OCI-LY3 (cell line): ENCODE results near the gene CCL21.
A peak's percentile ranks its signal among the peaks of the same experiment; 100 is the strongest.

Experiments used
- H2AFZ ChIP-seq: fragments of 200-600, 300-600 bp; shearing (Covaris generic); 2 replicates; pipeline ENCODE4 v1.6.0; 2014; ENCODE audit warnings: antibody characterized with exemption, low read depth, low read length
- H3K27ac ChIP-seq: fragments of 200-600, 300-600 bp; sonication (generic); 2 replicates; pipeline ENCODE4 v1.5.1; 2014; ENCODE audit warnings: mild to moderate bottlenecking, low read length, moderate library complexity, mixed read lengths
- H3K27me3 ChIP-seq: fragments of 200-600, 300-600 bp; sonication (generic); 2 replicates; pipeline ENCODE4 v1.6.1; 2014; ENCODE audit warnings: low read depth, low read length, mixed read lengths
- H3K36me3 ChIP-seq: fragments of 200-600, 300-600 bp; sonication (generic); replicated peaks from 2 replicates; pipeline ENCODE3; 2014; ENCODE audit warnings: low read depth, low read length, mixed read lengths
- H3K4me1 ChIP-seq: fragments of 300-600, 200-600 bp; sonication (generic); 2 replicates; pipeline ENCODE4 v1.6.1; 2014; ENCODE audit warnings: low read length, mixed read lengths
- H3K4me2 ChIP-seq: fragments of 200-600, 300-600 bp; sonication (generic); 2 replicates; pipeline ENCODE4 v1.6.1; 2014; ENCODE audit warnings: low read length, mixed read lengths
- H3K4me3 ChIP-seq: fragments of 300-600, 200-600 bp; sonication (generic); 2 replicates; pipeline ENCODE4 v1.5.1; 2014; ENCODE audit warnings: antibody characterized with exemption, mild to moderate bottlenecking, low read length, moderate library complexity
- H3K79me2 ChIP-seq: fragments of 300-600, 200-600 bp; shearing (Covaris generic); 2 replicates; pipeline ENCODE4 v1.6.1; 2014; ENCODE audit warnings: mild to moderate bottlenecking, low read length, mixed read lengths
- H3K9ac ChIP-seq: fragments of 300-600, 200-600 bp; shearing (Covaris generic); 2 replicates; pipeline ENCODE4 v1.6.0; 2014; ENCODE audit warnings: mild to moderate bottlenecking, low read length, moderate library complexity
- H3K9me3 ChIP-seq: fragments of 200-600, 300-600 bp; shearing (Covaris generic); 2 replicates; pipeline ENCODE4 v1.6.1; 2014; ENCODE audit warnings: low read length, mixed read lengths; ENCODE audit not compliant: insufficient read depth
- H4K20me1 ChIP-seq: fragments of 200-600, 300-600 bp; sonication (generic); 2 replicates; pipeline ENCODE4 v1.6.1; 2016; ENCODE audit warnings: low read length, mixed read lengths; ENCODE audit not compliant: insufficient read depth
- EZH2phosphoT487 ChIP-seq: fragments of 200-600 bp; shearing (Covaris generic); IDR thresholded peaks from 2 replicates; pipeline ENCODE4 v1.6.1; 2018; ENCODE audit warnings: antibody characterized with exemption, mixed run types, low read depth
- TF ChIP-seq, protein P1 (sequence below): fragments of 200-600, 300-600 bp; sonication (generic); IDR thresholded peaks from 2 replicates; pipeline ENCODE4 v1.5.1; 2014; ENCODE audit warnings: antibody characterized with exemption, low read length, low read depth

The CCL21 gene

DNA sequence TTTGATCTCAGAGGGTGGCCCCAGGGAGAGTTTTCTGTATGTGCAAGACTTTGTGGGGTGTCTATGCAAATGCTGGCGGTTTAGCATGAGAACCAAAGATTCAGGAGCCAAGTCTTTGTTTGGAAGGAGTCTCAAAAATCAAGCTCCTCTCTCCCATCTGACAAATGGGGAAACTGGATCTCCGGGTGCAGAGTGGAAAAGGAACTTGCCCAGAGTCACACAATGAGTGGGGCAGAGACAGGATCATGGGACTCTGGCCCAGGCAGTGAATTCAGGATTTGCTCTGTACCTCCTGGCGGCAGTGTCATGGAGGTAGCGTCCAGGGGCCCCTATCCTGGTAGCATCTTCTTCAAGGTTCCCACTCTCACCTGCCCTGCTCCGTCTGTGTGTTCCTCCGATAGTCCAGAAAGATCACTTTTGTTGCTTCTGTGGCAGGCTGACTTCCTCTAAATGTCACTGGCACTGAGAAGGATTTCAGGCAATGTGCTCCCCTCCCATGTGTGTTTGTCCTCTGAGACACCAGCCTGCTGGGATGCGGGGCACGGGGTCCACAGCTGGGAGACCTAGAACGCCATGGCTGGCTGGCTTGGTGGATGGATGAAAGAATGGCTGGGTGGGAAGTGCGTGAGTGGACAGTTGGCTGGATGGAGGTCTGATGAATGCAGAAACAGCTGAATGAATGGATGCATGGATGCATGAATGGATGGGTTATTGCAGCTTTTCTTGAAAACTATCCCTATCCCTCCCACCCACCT, 22.5 kb downstream of the CCL21 start:
- Histone ChIP-seq H3K79me2 (no peaks in the 10 kb centered on the region), H3K9ac (no peak overlapping the region), H3K9me3 (no peaks in the 10 kb centered on the region), H3K4me2 (peak overlapping the region; percentile 27), H3K27ac (no peak overlapping the region), H3K36me3 (no peaks in the 10 kb centered on the region), H3K4me3 (no peak overlapping the region), H4K20me1 (no peaks in the 10 kb centered on the region), H3K27me3 (no peaks in the 10 kb centered on the region), H2AFZ (no peak overlapping the region), H3K4me1 (peaks cover 28% of the 10 kb centered on the region)
- TF ChIP-seq, protein P1, sequence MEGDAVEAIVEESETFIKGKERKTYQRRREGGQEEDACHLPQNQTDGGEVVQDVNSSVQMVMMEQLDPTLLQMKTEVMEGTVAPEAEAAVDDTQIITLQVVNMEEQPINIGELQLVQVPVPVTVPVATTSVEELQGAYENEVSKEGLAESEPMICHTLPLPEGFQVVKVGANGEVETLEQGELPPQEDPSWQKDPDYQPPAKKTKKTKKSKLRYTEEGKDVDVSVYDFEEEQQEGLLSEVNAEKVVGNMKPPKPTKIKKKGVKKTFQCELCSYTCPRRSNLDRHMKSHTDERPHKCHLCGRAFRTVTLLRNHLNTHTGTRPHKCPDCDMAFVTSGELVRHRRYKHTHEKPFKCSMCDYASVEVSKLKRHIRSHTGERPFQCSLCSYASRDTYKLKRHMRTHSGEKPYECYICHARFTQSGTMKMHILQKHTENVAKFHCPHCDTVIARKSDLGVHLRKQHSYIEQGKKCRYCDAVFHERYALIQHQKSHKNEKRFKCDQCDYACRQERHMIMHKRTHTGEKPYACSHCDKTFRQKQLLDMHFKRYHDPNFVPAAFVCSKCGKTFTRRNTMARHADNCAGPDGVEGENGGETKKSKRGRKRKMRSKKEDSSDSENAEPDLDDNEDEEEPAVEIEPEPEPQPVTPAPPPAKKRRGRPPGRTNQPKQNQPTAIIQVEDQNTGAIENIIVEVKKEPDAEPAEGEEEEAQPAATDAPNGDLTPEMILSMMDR: no peak
- no peak for TF ChIP-seq EZH2phosphoT487

DNA sequence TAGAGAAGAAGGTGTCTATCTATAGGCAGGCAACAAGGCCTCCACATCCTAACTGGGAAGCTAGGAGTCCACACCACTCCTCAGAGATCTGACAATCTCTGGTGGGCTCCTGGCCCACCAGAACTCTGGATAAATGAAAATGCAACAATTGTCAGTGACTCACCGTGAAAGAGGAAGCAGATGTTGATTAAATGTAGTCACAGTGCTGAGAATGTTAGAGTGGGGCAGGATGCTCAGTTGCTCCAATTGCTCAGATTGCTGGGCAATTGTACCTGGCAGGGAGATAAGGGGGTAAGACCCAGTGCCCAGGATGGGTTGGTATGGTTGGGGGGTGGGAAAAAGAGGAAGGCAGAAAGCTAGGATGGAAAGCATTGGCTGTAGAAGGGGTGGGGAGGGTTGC, 23.2 kb downstream of the CCL21 start:
- TF ChIP-seq, protein P1: no peak
- no peak for TF ChIP-seq EZH2phosphoT487
- Histone ChIP-seq H3K4me1 (peaks cover 28% of the 10 kb centered on the region), H3K4me2 (peak overlapping the region; percentile 27)

DNA sequence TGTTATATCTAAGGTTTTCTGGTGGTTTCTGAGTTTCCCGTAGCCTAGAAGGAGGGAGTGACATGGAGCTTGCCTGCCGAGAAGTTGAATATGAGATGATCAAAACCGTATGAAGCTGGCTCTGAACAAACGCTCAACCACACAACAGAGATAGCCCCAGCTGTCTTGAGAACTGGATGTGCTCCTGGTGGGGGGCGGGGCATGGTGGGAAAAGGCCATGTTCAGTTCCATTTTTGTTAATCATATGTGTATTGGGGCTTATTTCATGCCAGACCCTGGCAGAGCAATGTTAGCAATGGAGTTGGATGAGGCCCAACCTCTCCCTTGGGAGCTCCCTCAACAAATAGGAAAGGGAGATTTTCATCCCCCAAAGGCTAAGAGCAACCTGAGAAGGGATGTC, 23.7 kb downstream of the CCL21 start:
- Histone ChIP-seq H4K20me1 (no peaks in the 10 kb centered on the region), H3K9ac (no peak overlapping the region), H3K4me3 (no peak overlapping the region), H3K9me3 (no peaks in the 10 kb centered on the region), H3K4me2 (no peak overlapping the region), H3K79me2 (no peaks in the 10 kb centered on the region), H3K27me3 (no peaks in the 10 kb centered on the region), H2AFZ (no peak overlapping the region), H3K4me1 (peaks cover 28% of the 10 kb centered on the region), H3K27ac (no peak overlapping the region), H3K36me3 (no peaks in the 10 kb centered on the region)
- TF ChIP-seq EZH2phosphoT487: no peak
- TF ChIP-seq, protein P1: no peak

More for the DNA sequence above, 23.2 kb downstream of the CCL21 start:
- no peak overlapping the region for H2AFZ ChIP-seq
- no peaks in the 10 kb centered on the region for H3K79me2 ChIP-seq
- no peak overlapping the region for H3K4me3 ChIP-seq
- no peak overlapping the region for H3K27ac ChIP-seq
- H3K36me3 ChIP-seq: no peaks in the 10 kb centered on the region
- H3K9me3 ChIP-seq: no peaks in the 10 kb centered on the region
- no peaks in the 10 kb centered on the region for H3K27me3 ChIP-seq
- H4K20me1 ChIP-seq: no peaks in the 10 kb centered on the region
- H3K9ac ChIP-seq: no peak overlapping the region

DNA sequence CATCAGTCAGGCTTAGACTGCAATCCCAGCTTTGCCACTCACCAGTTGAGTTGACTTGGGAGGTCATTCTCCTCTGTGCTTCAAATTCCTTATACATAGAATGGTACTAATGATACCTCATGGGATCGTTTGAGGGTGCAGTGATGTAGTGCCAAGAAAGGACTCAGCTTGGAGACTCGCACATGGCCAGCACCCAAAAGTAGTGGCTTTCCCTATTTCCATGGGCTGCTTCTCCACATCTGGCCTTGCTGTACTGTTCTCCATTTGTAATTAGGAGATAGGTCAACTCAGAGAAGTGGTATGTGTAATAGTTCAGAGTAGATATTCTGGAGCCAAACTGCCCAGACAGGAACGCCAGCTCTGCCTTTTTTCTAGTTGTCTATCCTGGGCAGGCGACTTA, 24.3 kb downstream of the CCL21 start:
- H3K4me2 ChIP-seq: no peak overlapping the region
- H2AFZ ChIP-seq: no peak overlapping the region
- no peak overlapping the region for H3K4me3 ChIP-seq
- H3K27me3 ChIP-seq: no peaks in the 10 kb centered on the region
- TF ChIP-seq EZH2phosphoT487: no peak
- TF ChIP-seq, protein P1: no peak
- no peaks in the 10 kb centered on the region for H3K79me2 ChIP-seq
- no peaks in the 10 kb centered on the region for H3K36me3 ChIP-seq
- no peak overlapping the region for H3K27ac ChIP-seq
- H3K4me1 ChIP-seq: peaks cover 26% of the 10 kb centered on the region
- H3K9ac ChIP-seq: no peak overlapping the region
- H3K9me3 ChIP-seq: no peaks in the 10 kb centered on the region
- H4K20me1 ChIP-seq: no peaks in the 10 kb centered on the region
